CD1c-positive myeloid dendritic cell (primary cell): Measurements from ENCODE around the gene SDF4.
A peak's percentile ranks its signal among the peaks of the same experiment; 100 is the strongest.

Source experiments
- DNase-seq: peaks from one replicate; pipeline ENCODE4 v3.0.0-alpha.2; 2016; ENCODE audit errors: extremely low spot score

Gene SDF4

GRCh38 chr1:1231400-1232207 is at the start of gene SDF4:
SDF4 (minus strand) TSS chr1:1232001; CDS start chr1:1228772, 3,229 bp downstream.
- peak; percentile 99 for DNase-seq

GRCh38 chr1:1280782-1281481 is 49.1 kb upstream of the SDF4 start:
- DNase-seq = no peak

GRCh38 chr1:1279028-1279427 is 47.2 kb upstream of the SDF4 start:
- no peak for DNase-seq

GRCh38 chr1:1278620-1279019 is 46.8 kb upstream of the SDF4 start:
- DNase-seq = no peak

- no peak for DNase-seq
Observed at GRCh38 chr1:1275836-1276235, 44.0 kb upstream of the SDF4 start.

- no peak for DNase-seq
Observed at GRCh38 chr1:1274931-1275431, 43.2 kb upstream of the SDF4 start.

GRCh38 chr1:1274299-1274930 is 42.6 kb upstream of the SDF4 start:
- no peak for DNase-seq

GRCh38 chr1:1273512-1274298 is 41.9 kb upstream of the SDF4 start, which contains the start of gene UBE2J2:
UBE2J2 (minus strand) TSS chr1:1273854; CDS start chr1:1267992, 5,862 bp downstream.
- peak; percentile 93 for DNase-seq

GRCh38 chr1:1273209-1273511 is 41.4 kb upstream of the SDF4 start:
- DNase-seq = peak; percentile 12

GRCh38 chr1:1272341-1273208 is 40.8 kb upstream of the SDF4 start:
- no peak for DNase-seq

- no peak for DNase-seq
Observed at GRCh38 chr1:1270813-1271212, 39.0 kb upstream of the SDF4 start.

- no peak for DNase-seq
Observed at GRCh38 chr1:1268284-1268682, 36.5 kb upstream of the SDF4 start.

GRCh38 chr1:1267488-1268283 is 35.9 kb upstream of the SDF4 start:
- no peak for DNase-seq

GRCh38 chr1:1264868-1265272 is 33.1 kb upstream of the SDF4 start:
- no peak for DNase-seq

GRCh38 chr1:1264026-1264425 is 32.2 kb upstream of the SDF4 start:
- no peak for DNase-seq

- no peak for DNase-seq
Observed at GRCh38 chr1:1262758-1263157, 31.0 kb upstream of the SDF4 start.

GRCh38 chr1:1262071-1262470 is 30.3 kb upstream of the SDF4 start:
- no peak for DNase-seq

- DNase-seq = no peak
Observed at GRCh38 chr1:1260843-1261560, 29.2 kb upstream of the SDF4 start.

GRCh38 chr1:1259951-1260600 is 28.3 kb upstream of the SDF4 start:
- peak; percentile 19 for DNase-seq
